Hepatocyte (in vitro differentiated cells): ENCODE results near the gene SLC16A1. TPM values are rescaled to one million over a fixed set of nuclear protein-coding genes. Genes with fewer than 3 reads are reported as not detected.
"Not testable (repeated sequence)": the region's sequence is repeated elsewhere in the genome, so short reads cannot be mapped to it uniquely, and the experiment has no call there.

Experiments
- DNase-seq: peaks from one replicate; pipeline ENCODE4 v3.0.0-alpha.2; 2016; ENCODE audit warnings: low spot score
- H2AFZ ChIP-seq: fragments of 200-600 bp; sonication (generic); 2 replicates; pipeline ENCODE4 v1.6.0; 2016; ENCODE audit warnings: antibody characterized with exemption, mild to moderate bottlenecking
- H3K27ac ChIP-seq: fragments of 200-600 bp; sonication (generic); 2 replicates; pipeline ENCODE4 v1.5.1; 2016; ENCODE audit warnings: mild to moderate bottlenecking
- H3K27me3 ChIP-seq: fragments of 200-600 bp; sonication (generic); 2 replicates; pipeline ENCODE4 v1.6.1; 2016
- H3K36me3 ChIP-seq: fragments of 200-600 bp; sonication (generic); replicated peaks from 2 replicates; pipeline ENCODE4 v1.5.1; 2016; ENCODE audit warnings: low read depth; ENCODE audit not compliant: insufficient read depth
- H3K4me1 ChIP-seq: fragments of 200-600 bp; sonication (generic); 2 replicates; pipeline ENCODE4 v1.5.1; 2016; ENCODE audit warnings: mild to moderate bottlenecking, moderate library complexity; ENCODE audit not compliant: insufficient read depth
- H3K4me2 ChIP-seq: fragments of 200-600 bp; sonication (generic); 2 replicates; pipeline ENCODE4 v1.6.0; 2016
- H3K4me3 ChIP-seq: fragments of 200-600 bp; sonication (generic); 2 replicates; pipeline ENCODE4 v1.5.1; 2016; ENCODE audit warnings: mild to moderate bottlenecking
- H3K79me2 ChIP-seq: fragments of 200-600 bp; sonication (generic); 2 replicates; pipeline ENCODE4 v1.6.0; 2017; ENCODE audit warnings: mild to moderate bottlenecking
- H3K9me2 ChIP-seq: fragments of 200-600 bp; sonication (generic); replicated peaks from 2 replicates; pipeline ENCODE4 v1.6.0; 2017; ENCODE audit warnings: mild to moderate bottlenecking; ENCODE audit not compliant: insufficient read depth
- H3K9me3 ChIP-seq: fragments of 200-600 bp; sonication (generic); 2 replicates; pipeline ENCODE4 v1.5.1; 2016; ENCODE audit warnings: low read depth, mild to moderate bottlenecking
- H4K20me1 ChIP-seq: fragments of 200-600 bp; sonication (generic); 2 replicates; pipeline ENCODE4 v1.6.0; 2016; ENCODE audit warnings: mild to moderate bottlenecking; ENCODE audit not compliant: insufficient read depth, poor library complexity, severe bottlenecking
- CTCF ChIP-seq: fragments of 200-600 bp; sonication (generic); IDR thresholded peaks from 2 replicates; pipeline ENCODE4 v1.5.1; 2016; ENCODE audit warnings: antibody characterized with exemption, mild to moderate bottlenecking; ENCODE audit not compliant: poor library complexity
- EZH2 ChIP-seq: fragments of 200-600 bp; sonication (generic); IDR thresholded peaks from 2 replicates; pipeline ENCODE4 v1.6.1; 2016; ENCODE audit warnings: antibody characterized with exemption, mild to moderate bottlenecking, borderline replicate concordance
- EZH2phosphoT487 ChIP-seq: fragments of 200-600 bp; sonication (generic); IDR thresholded peaks from one replicate; pipeline ENCODE4 v1.6.1; 2018; ENCODE audit warnings: antibody characterized with exemption, mild to moderate bottlenecking, low read depth, moderate library complexity; ENCODE audit not compliant: unreplicated experiment, severe bottlenecking
- WGBS: methylation state at CpG from one replicate; pipeline ENCODE4 v1.1.6; 2016; ENCODE audit warnings: low lambda C conversion rate; ENCODE audit errors: missing lambda C conversion rate; 5-methylcytosine and 5-hydroxymethylcytosine counted together
- polyA plus RNA-seq: library from polyadenylated mRNA; unstranded; fragments of >200 nt; fragmentation: Nextera tagmentation; extraction: Ambion mirVana; gene quantifications from 2 replicates; pipeline ENCODE4 v1.2.1, GENCODE V29; 2016
- total RNA-seq: library from RNA; depleted of rRNA; stranded (reverse); fragments of >200 nt; gene quantifications from 2 replicates; pipeline ENCODE4 v1.2.3, GENCODE V29; 2014

The SLC16A1 gene
- total and polyA plus RNA-seq, 2 experiments from 2014 or later: 43.7 to 55.1 TPM

GRCh38 chr1:112982328-112982727, 26.3 kb upstream of the SLC16A1 start:
- Histone ChIP-seq H3K27me3 (no peaks in the 10 kb centered on the region), H3K9me3 (no peaks in the 10 kb centered on the region)
- WGBS: 95% methylated on average over 2 of the region's 2 CpGs

GRCh38 chr1:112981834-112982233, 25.8 kb upstream of the SLC16A1 start:
- H2AFZ ChIP-seq: not testable (repeated sequence)

More at GRCh38 chr1:112982328-112982727, 26.3 kb upstream of the SLC16A1 start:
- Histone ChIP-seq H3K27ac (no peak overlapping the region), H3K79me2 (no peaks in the 10 kb centered on the region), H2AFZ (no peak overlapping the region), H3K4me3 (no peak overlapping the region), H4K20me1 (no peaks in the 10 kb centered on the region), H3K4me1 (no peaks in the 10 kb centered on the region), H3K36me3 (no peaks in the 10 kb centered on the region), H3K4me2 (no peak overlapping the region), H3K9me2 (no peaks in the 10 kb centered on the region)
- DNase-seq: no peak
- TF ChIP-seq EZH2phosphoT487 (no peak), CTCF (no peak), EZH2 (no peak)

GRCh38 chr1:112981426-112981825, 25.4 kb upstream of the SLC16A1 start:
- Histone ChIP-seq H3K9me2 (no peaks in the 10 kb centered on the region), H2AFZ (no peak overlapping the region), H3K9me3 (no peaks in the 10 kb centered on the region), H3K27ac (no peak overlapping the region), H3K79me2 (no peaks in the 10 kb centered on the region), H3K4me3 (no peak overlapping the region), H4K20me1 (no peaks in the 10 kb centered on the region), H3K27me3 (no peaks in the 10 kb centered on the region), H3K36me3 (no peaks in the 10 kb centered on the region), H3K4me1 (no peaks in the 10 kb centered on the region), H3K4me2 (no peak overlapping the region)
- DNase-seq: no peak
- no peak for TF ChIP-seq EZH2phosphoT487
- TF ChIP-seq EZH2: no peak
- TF ChIP-seq CTCF: no peak
- WGBS: 100% methylated on average over 1 of the region's 1 CpG

More at GRCh38 chr1:112981834-112982233, 25.8 kb upstream of the SLC16A1 start:
- not testable (repeated sequence) for DNase-seq, H3K4me2 ChIP-seq, H3K9me3 ChIP-seq, H3K79me2 ChIP-seq, H3K27ac ChIP-seq, H3K4me1 ChIP-seq, H3K36me3 ChIP-seq, H3K4me3 ChIP-seq, H3K27me3 ChIP-seq, H3K9me2 ChIP-seq, H4K20me1 ChIP-seq
- WGBS: 88% methylated on average over 8 of the region's 8 CpGs

GRCh38 chr1:112975336-112975735, 19.3 kb upstream of the SLC16A1 start:
- no peak overlapping the region for H2AFZ ChIP-seq
- H3K4me1 ChIP-seq: no peaks in the 10 kb centered on the region
- no peaks in the 10 kb centered on the region for H4K20me1 ChIP-seq
- no peak for DNase-seq
- H3K9me2 ChIP-seq: no peaks in the 10 kb centered on the region
- WGBS: 61% methylated on average over 5 of the region's 5 CpGs
- no peak overlapping the region for H3K4me2 ChIP-seq
- H3K79me2 ChIP-seq: no peaks in the 10 kb centered on the region
- H3K27me3 ChIP-seq: no peaks in the 10 kb centered on the region
- H3K4me3 ChIP-seq: no peak overlapping the region
- TF ChIP-seq EZH2 (no peak), CTCF (no peak), EZH2phosphoT487 (no peak)
- H3K36me3 ChIP-seq: no peaks in the 10 kb centered on the region
- H3K9me3 ChIP-seq: no peaks in the 10 kb centered on the region
- no peak overlapping the region for H3K27ac ChIP-seq
